Type B pancreatic cell (in vitro differentiated cells): ENCODE data around the gene LGALS14. TPM values are rescaled to one million over a fixed set of nuclear protein-coding genes. Genes with fewer than 3 reads are reported as not detected.
"Not testable (repeated sequence)": the region's sequence is repeated elsewhere in the genome, so short reads cannot be mapped to it uniquely, and the experiment has no call there.

ENCODE experiments used
- DNase-seq: peaks from one replicate; pipeline ENCODE4 v3.0.0; 2021; ENCODE audit warnings: mixed read lengths; ENCODE audit not compliant: unreplicated experiment; ENCODE audit errors: extremely low spot score
- H3K27ac Mint-ChIP-seq: 2 replicates; pipeline ENCODE4 v1.8.0; 2021; ENCODE audit warnings: mild to moderate bottlenecking, mixed read lengths
- H3K27me3 Mint-ChIP-seq: 2 replicates; pipeline ENCODE4 v1.8.0; 2021; ENCODE audit warnings: mixed read lengths
- H3K36me3 Mint-ChIP-seq: 2 replicates; pipeline ENCODE4 v1.8.0; 2021; ENCODE audit warnings: mixed read lengths
- H3K4me1 Mint-ChIP-seq: one replicate; pipeline ENCODE4 v1.8.0; 2021; ENCODE audit warnings: mixed read lengths; ENCODE audit not compliant: unreplicated experiment
- H3K4me3 Mint-ChIP-seq: 2 replicates; pipeline ENCODE4 v1.8.0; 2021; ENCODE audit warnings: mild to moderate bottlenecking, mixed read lengths
- H3K9me3 Mint-ChIP-seq: 2 replicates; pipeline ENCODE4 v1.8.0; 2021; ENCODE audit warnings: mixed read lengths
- CTCF ChIP-seq: fragments of 200-600 bp; sonication (generic); conservative IDR thresholded peaks from 2 replicates; pipeline ENCODE4 v1.5.0; 2021; ENCODE audit warnings: antibody characterized with exemption, mild to moderate bottlenecking
- long read RNA-seq: library from polyadenylated mRNA; unstranded; transcript quantifications from one replicate; pipeline ENCODE4 v2.0.0, GENCODE V29; 2020
- total RNA-seq: library from RNA; stranded (reverse); gene quantifications from 2 replicates; pipeline ENCODE4 v1.2.1, GENCODE V29; 2021; ENCODE audit warnings: low replicate concordance

LGALS14 gene
- total RNA-seq = 0.48 TPM in 1 of 2 replicates, not detected in the other
- long read RNA-seq = 0 reads

- H3K27me3 Mint-ChIP-seq = peaks cover 14% of the 10 kb centered on the region
- H3K36me3 Mint-ChIP-seq = no peaks in the 10 kb centered on the region
- no peak for DNase-seq
- no peak for TF ChIP-seq CTCF
- H3K27ac Mint-ChIP-seq = peak within 1 kb of the TSS; percentile 17
- peak within 1 kb of the TSS; percentile 3 for H3K4me3 Mint-ChIP-seq
- H3K9me3 Mint-ChIP-seq = no peaks in the 10 kb centered on the region
- H3K4me1 Mint-ChIP-seq = no peaks in the 10 kb centered on the region
These were observed at the start of gene LGALS14 for GRCh38 chr19:39704181-39705044. Gene LGALS14 (plus strand): TSS chr19:39704481. CDS start chr19:39704529, 48 bp downstream.

- Mint-ChIP-seq H3K27ac (no peak within 1 kb of the TSS), H3K9me3 (no peaks in the 10 kb centered on the region), H3K27me3 (peaks cover 54% of the 10 kb centered on the region), H3K36me3 (no peaks in the 10 kb centered on the region), H3K4me1 (no peaks in the 10 kb centered on the region), H3K4me3 (no peak within 1 kb of the TSS)
- TF ChIP-seq CTCF = no peak
- DNase-seq = no peak
These were observed 48.7 kb upstream of the LGALS14 start, which contains the start of gene LGALS16 for GRCh38 chr19:39655613-39656012. Gene LGALS16 (plus strand): TSS chr19:39655913. CDS start chr19:39655962, 49 bp downstream.

- no peaks in the 10 kb centered on the region for H3K9me3 Mint-ChIP-seq
- peaks cover 44% of the 10 kb centered on the region for H3K27me3 Mint-ChIP-seq
- TF ChIP-seq CTCF = no peak
- no peak overlapping the region for H3K4me3 Mint-ChIP-seq
- no peak overlapping the region for H3K27ac Mint-ChIP-seq
- H3K4me1 Mint-ChIP-seq = no peaks in the 10 kb centered on the region
- no peak for DNase-seq
- H3K36me3 Mint-ChIP-seq = no peaks in the 10 kb centered on the region
These were observed 44.5 kb upstream of the LGALS14 start for GRCh38 chr19:39659791-39660190.

GRCh38 chr19:39660661-39661060 is 43.6 kb upstream of the LGALS14 start:
- Mint-ChIP-seq H3K36me3 (no peaks in the 10 kb centered on the region), H3K4me3 (no peak overlapping the region), H3K4me1 (no peaks in the 10 kb centered on the region), H3K27ac (no peak overlapping the region), H3K27me3 (peaks cover 49% of the 10 kb centered on the region), H3K9me3 (no peaks in the 10 kb centered on the region)
- no peak for TF ChIP-seq CTCF
- DNase-seq = no peak

- H3K4me1 Mint-ChIP-seq = no peaks in the 10 kb centered on the region
- TF ChIP-seq CTCF = no peak
- DNase-seq = no peak
- H3K36me3 Mint-ChIP-seq = no peaks in the 10 kb centered on the region
- no peak overlapping the region for H3K27ac Mint-ChIP-seq
- peaks cover 47% of the 10 kb centered on the region for H3K27me3 Mint-ChIP-seq
- no peak overlapping the region for H3K4me3 Mint-ChIP-seq
- no peaks in the 10 kb centered on the region for H3K9me3 Mint-ChIP-seq
These were observed 42.7 kb upstream of the LGALS14 start for GRCh38 chr19:39661565-39661964.

GRCh38 chr19:39669860-39670259 is 34.4 kb upstream of the LGALS14 start:
- DNase-seq, H3K4me3 Mint-ChIP-seq, H3K9me3 Mint-ChIP-seq, H3K27ac Mint-ChIP-seq, H3K36me3 Mint-ChIP-seq, H3K4me1 Mint-ChIP-seq: not testable (repeated sequence)
- peaks cover 46% of the 10 kb centered on the region for H3K27me3 Mint-ChIP-seq
